Right kidney (tissue), 1 donor: Measurements from ENCODE around the gene ABITRAM.
"Not testable (repeated sequence)": the region's sequence is repeated elsewhere in the genome, so short reads cannot be mapped to it uniquely, and the experiment has no call there.

ENCODE experiments used
- DNase-seq: peaks from one replicate; pipeline ENCODE4 v3.0.0-alpha.2; 2016

Gene ABITRAM

DNA sequence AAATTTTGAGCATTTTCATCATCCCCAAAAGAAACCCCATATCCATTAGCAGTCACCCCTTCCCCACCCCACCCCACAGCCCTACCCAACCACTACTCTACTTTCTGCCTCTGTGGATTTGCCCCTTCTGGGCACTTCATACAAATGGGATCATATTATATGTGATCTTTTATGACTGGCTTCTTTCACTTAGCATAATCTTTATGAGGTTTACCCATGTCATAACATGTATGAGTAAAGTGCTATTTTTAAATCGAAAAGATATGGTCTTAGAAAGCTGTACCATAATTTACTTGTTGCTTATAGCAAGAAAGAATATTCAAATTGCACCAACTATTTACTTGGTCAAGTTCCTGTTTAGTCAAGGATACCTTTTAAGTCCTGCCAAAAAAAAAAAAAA, 13.0 kb upstream of the ABITRAM start:
- no peak for DNase-seq

DNA sequence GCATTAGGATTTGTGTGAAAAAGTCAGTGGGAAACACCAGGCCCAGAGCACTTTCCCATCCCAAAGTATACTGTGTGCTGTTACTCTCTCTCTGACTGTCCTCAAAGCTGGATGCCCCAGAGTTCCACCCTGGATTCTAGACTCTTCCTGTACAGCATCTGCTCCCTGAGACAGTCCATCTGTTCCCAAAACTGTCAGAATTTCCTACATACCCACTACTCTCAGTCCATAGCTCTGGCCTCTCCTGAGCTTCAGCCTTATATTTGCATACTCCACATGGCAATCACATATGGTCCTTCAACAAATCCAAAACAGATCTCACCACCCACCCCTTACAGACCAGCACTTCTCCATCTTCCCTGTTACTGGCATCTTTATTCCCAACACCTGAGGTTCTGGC, 9.7 kb upstream of the ABITRAM start:
- no peak for DNase-seq

- DNase-seq: no peak
Observed at GRCh38 chr9:108928386-108928785, 5.8 kb upstream of the ABITRAM start.

- no peak for DNase-seq
Observed at GRCh38 chr9:108933231-108933717, 926 bp upstream of the ABITRAM start.

GRCh38 chr9:108933718-108934322, 380 bp upstream of the ABITRAM start, which contains the start of gene ELP1:
TSS of gene ELP1 (minus strand) at chr9:108934124. CDS start at chr9:108931146, 2,978 bp downstream.
- peak; percentile 92 for DNase-seq

- no peak for DNase-seq
Observed at GRCh38 chr9:108937561-108938305, 3.5 kb downstream of the ABITRAM start.

DNA sequence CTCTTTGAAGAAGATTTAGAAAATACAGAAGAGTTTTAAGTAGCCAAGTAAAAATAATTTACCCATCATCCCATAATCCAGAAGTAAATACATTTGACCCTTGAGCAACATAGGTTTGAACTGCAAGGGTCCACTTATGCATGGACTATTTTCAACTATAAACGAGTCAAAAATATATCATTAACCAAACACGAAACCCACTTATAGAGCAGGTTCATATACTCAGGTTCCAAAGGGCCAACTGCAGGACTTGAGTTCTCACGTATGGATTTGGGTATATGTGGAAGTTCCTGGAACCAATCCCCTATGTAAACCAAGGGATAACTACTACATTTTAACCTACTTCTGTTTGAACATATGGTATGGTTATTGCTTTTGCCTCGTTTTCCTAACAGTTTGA, 5.8 kb downstream of the ABITRAM start:
- no peak for DNase-seq

GRCh38 chr9:108950168-108950567, 16.0 kb downstream of the ABITRAM start:
- DNase-seq: no peak

DNA sequence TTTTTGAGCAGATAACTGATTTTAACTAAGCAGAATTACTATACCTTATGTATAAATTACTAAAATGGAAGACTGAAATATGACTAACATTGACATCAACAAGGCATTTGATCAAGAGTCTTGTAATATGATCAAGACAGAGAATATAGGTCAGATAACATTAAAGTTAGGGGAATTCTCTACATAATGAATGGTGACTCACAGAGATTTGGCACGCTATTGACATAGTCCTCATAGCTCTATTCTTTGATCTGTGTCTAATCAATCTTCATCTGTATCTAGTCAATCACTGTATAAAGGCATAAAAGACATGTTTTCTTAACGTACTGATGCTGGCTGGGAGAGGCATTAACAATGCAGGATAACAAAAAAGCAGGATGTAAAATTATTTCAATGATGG, 17.4 kb downstream of the ABITRAM start:
- DNase-seq: no peak

DNA sequence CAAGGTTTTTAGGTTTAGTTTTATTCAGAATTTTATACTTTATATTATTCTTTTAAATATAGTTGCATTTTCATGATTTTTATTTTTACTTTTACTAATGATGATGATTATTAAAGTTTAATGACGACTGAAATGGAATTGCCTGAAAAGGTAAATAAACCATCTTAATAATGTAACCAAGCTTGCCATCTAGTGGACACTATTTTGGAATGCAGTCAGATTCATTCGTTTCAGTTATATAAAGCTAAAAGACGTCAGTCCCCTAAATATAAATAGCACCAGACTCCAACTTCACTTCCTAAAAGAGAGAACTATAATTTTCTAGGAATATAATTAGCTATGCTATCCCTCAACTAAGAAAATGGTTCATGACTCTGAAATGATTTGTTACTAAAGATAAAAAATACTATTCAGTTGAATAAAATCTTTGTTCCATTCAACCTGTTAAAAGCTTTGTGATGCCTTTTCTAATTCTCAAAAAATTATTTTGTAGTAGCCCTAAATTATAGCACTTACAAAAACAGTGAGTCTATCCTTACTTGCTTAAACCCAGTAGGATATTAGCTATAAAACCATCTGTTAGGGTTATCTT, 19.9 kb downstream of the ABITRAM start:
- DNase-seq: no peak

DNA sequence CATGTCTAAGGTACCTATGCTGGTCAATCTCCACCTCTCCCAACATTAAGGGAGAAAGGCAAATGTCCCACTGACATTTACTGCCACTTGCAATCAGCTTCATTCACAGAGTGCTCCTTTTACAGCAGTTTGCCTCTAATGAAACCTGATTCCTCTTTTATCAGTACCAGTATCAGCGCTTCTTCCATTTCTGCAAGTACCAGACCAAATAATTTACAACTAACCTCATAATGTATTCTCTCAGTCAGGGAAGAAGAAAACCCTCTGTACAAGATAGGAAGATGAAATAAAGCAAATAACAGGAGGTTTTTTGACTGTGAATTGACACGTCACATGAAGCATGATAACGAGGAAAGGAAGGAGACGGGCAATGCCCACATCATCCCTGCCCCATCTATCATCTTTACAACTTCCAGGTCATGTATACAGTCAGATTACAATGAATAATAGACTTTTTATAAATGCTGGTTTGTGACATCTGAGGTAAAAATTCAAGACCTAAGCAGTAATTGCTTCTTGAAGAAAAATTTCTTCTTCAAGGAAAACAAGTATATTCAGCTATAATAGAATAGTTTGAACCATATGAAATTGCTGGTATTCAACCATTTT, 21.9 kb downstream of the ABITRAM start:
- DNase-seq: no peak

- no peak for DNase-seq
Observed at GRCh38 chr9:108956631-108957026, 22.4 kb downstream of the ABITRAM start.

GRCh38 chr9:108960331-108960730, 26.1 kb downstream of the ABITRAM start:
- no peak for DNase-seq

GRCh38 chr9:108961151-108961550, 27.0 kb downstream of the ABITRAM start:
- DNase-seq: no peak

- DNase-seq: no peak
Observed at GRCh38 chr9:108963459-108964143, 29.4 kb downstream of the ABITRAM start.

DNA sequence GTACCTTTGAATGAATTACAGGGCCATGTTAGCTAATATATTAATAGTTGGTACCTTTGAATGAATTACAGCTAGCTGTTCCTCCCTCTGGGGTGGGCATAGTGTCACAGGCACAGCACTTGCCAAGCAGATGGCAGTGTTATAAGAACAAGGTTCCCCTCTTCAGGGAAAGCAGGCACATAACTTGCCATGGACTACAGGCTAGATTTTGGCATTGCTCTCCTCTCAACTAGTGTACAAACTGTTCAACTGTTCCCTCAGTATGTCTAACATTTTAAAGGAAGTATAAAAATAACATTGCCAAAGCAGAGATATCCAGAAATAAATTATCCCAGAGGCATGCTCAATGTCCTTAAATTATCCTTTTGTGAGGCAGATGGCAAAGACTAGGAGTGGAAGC, 33.7 kb downstream of the ABITRAM start:
- DNase-seq: no peak

DNA sequence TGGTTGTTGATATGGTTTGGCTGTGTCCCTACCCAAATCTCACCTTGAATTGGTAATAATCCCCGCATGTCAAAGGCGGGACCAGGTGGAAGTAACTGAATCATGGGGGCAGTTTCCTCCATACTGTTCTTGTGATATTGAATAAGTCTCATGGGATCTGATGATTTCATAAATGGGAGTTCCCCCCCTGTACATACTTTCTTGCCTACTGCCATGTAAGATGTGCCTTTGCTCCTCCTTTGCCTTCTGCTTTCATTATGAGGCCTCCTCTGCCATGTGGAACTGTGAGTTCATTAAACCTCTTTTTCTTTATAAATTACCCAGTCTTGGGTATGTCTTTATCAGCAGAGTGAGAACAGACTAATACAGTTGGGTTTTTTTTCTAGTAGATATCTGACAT, 37.2 kb downstream of the ABITRAM start:
- DNase-seq: not testable (repeated sequence)

- DNase-seq: no peak
Observed at GRCh38 chr9:108972186-108972585, 38.0 kb downstream of the ABITRAM start.

DNA sequence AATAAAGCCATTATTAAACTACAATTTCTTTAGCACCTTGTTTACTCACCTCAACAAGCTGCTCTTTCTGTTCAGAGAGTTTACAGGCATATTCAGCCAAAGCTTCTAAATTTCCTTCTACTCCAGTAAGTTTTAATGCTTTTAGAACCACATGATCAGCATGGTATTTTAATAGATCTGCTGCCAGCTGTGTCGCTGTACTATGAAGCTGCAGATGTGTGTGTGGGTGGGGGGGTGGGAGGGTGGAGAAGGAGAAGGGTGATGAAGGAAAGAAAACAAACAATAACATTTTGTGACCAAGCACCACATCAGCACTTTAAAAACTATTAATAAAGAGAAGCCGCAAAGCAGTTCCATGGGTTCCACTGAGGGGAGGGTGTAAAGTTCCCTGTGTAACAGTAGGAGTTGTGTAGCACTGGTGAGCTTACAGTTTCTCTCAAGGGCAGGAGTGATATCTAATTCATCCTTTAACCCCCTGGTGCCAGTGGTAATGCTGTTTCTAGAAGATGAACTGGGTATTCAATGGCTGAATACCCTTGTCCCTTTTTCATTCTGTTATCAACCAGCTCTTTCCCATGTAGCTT, 38.5 kb downstream of the ABITRAM start:
- no peak for DNase-seq

DNA sequence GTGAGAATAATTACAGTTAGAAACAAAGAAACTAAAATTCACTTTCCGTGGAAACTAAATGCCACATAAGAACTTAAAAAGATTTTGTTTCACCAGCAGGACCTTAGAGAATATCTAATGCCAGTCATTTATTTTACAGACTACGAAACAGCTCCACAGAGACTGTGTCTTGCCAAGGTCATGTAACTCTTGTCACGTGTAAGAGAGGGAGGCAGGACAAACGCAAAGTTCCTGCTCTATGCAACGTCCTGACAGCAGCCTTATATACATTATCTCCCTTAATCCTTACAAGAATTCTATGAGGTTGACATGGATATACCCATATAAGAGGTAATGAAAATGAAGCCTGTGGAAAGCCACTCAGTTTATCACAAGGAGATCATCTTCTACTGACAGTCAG, 39.7 kb downstream of the ABITRAM start:
- no peak for DNase-seq

DNA sequence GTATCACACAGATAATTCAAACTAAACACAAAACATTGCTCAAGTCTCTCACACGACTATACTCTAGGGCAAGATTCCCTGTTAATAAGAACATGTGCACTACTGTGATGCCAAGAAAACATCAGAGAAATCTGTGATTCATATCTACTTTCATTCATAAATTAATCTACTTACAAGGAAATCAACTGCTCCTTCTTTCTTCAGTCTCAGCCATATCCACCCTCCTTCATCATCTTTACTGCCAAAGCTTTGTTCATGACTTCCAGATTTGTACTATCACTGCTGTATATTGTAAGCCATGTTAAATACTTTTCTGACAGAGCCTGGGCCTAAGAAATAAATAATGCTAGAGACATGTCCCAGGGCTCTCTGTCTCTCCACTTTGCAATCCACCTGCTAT, 44.0 kb downstream of the ABITRAM start:
- no peak for DNase-seq

DNA sequence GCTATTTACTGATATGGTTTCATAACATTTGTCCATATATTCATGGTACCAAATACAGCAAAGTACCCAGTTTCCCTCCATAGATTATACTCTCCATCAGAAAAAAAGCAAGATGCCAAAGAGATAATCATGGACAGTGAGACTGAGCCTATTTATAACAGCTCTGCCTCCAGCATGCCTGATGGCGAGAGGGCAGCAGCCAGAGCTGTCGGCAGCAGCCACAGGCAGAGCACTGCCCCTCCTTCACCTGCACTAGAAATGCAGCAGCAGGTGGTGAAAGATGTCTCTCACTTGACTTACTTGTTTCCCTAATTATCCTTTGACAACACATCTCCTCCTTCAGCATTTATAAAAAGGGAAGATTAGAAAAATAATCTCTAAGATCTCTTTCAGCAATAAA, 46.7 kb downstream of the ABITRAM start:
- DNase-seq: no peak
